NCI-H1930 (cell line): ENCODE data around the gene CALML5.

Experiments
- DNase-seq, 2 experiments: peaks; one replicate each; lab custom pipeline; 2025; lab: John Stamatoyannopoulos, UW

The CALML5 gene

DNA sequence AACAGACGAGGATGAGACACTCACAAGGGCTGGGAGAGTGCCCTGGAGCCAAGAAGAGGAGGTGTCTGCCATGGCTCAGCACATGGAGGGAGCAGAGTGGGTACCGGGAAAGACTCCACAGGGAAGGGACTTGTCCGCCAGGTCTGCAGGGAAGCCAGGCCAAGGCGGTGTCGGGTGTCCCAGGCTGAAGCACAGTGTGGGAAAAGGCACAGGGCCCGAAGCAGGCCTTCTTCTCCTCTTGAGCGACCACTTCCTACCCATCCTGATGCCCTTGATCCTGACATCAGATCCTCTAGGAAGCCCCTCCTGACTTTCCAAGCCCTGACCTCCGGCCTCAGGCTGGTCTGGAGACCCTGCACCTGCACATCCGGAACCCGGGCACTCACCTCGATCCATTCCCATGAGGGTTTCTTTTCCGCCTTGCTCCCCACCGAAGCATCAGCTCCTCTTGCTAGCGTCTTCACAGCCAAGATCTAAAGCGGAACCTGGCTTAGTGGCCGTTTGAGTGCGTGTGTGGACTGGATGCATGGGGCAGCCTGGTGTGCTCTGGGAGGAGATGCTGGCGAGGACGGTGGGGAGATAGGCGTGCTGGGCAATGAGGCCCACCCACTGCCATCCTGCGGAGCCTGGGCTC is 33.8 kb upstream of the CALML5 start:
- DNase-seq, result no peak

DNA sequence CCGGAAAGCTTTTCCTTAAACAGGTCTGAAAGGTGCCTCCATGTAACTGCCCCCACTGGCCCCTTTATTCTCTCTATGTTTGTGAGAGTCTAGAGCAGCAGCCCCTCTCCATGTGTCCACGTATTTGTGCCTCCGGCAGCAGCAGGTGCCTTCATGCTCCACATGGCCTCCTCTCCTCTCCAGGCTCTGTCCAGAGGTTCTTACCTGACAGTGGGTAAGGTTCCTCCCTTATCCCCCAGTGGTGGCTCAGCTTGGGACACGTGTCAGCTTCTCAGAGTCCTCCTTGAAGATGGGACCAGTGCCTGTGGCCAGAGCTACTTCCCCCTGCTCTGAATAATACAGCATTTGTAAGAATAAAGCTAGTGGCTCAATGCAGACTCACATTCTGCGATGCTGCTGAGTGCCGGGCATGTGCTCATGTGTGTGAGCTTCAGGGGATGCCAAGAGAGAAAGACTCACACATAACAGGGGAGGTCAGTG is 33.3 kb upstream of the CALML5 start:
- DNase-seq, result no peak

DNA sequence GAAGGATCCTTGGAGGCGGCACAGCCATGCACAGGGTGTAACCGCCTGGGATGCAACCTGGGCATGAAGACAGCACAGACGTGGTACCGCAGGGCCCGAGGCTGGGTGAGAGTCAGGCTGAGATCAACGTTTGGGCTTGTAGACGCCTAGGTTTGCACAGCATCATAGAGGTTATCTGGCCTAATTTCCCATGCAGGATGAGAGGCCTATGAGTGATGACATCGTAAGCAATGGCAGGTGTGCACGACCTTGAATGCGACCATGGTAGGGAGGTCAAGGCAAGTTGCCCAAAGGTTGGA is 32.9 kb upstream of the CALML5 start:
- DNase-seq, result no peak

DNA sequence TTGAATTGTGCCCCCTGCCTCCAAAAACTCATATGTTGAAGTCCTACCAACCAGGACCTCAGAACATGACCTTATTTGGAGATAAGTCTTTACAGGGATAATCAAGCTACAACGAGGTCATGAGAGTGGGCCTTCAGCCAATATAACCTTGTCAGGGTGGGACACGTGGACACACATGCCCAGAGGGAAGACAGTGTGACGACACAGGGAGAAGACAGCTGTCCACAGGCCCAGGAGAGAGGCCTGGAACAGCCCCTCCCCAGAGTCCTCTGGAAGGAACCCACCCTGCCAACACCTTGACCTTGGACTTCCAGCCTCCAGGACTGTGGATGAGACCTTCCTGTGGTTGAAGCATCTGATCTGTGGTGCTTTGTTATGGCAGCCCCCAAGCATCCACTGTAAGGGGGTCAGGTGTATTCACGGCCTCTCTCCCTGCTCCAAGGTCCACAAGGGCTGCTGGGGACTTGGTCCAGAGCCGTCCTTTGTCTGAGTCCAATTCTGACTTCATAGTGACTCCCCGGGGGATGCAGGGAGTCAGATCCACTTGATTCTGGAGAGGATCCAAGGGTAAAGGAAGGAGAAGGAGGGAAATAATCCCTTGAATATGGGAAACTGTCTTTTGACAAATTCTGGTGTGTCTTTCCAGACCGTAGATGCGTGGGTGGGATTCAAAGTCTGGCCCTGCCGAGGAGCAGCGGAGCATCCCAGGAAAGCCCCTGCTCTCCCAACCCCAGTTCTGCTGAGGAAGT is 32.4 kb upstream of the CALML5 start:
- DNase-seq, result no peak

DNA sequence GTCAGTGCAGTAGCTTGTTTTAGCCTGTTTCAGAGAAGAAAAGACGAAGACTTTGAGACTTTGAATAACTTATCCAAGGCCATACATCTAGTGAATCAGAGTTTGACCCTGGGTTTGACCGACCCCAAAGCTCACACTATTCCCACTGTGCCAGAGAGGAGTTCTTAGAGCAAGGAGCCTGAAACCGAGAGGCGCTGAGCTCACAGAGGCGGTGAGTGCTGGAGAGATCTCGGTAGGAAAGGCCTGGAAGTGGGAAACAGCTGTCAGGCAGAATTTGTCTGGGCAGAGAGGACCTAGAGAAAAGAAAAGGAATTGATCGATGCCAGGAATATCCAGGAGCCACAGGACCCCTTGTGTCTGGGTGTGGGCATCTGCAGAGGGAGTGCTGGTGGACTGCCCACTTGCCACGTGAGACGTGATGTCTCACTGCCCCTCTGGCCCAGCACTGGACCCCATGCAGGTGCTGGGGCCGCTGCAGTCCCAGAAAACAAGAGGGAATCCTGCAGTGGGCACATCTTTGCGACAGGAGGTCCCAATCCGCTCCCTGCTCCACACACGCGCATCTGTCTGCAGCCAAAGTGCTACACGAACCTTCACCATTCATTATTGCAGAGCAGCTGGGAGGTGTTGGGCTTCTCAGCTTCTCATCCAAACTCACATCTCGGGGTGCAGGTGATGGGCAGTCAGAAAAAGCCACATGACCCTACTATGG is 31.6 kb upstream of the CALML5 start:
- no peak for DNase-seq

DNA sequence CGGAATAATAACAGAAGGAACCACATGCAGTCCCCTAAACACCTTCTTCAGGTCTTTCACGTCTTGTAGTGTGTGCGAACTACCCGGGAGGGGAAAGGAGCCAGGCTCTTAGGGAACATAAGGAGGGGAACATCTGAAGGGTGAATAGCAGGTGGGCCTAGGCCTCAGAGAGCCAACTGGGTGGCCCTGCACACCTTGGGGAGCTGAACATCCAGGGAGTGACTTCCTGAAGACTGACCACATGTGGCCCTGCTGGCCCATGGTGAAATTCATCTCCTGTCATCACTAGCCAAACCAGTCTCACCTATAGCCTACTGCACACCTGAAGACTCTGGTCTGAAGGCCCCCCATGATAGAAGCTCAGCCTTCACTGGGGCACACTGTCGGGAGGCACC is 31.0 kb upstream of the CALML5 start:
- DNase-seq, result no peak

DNA sequence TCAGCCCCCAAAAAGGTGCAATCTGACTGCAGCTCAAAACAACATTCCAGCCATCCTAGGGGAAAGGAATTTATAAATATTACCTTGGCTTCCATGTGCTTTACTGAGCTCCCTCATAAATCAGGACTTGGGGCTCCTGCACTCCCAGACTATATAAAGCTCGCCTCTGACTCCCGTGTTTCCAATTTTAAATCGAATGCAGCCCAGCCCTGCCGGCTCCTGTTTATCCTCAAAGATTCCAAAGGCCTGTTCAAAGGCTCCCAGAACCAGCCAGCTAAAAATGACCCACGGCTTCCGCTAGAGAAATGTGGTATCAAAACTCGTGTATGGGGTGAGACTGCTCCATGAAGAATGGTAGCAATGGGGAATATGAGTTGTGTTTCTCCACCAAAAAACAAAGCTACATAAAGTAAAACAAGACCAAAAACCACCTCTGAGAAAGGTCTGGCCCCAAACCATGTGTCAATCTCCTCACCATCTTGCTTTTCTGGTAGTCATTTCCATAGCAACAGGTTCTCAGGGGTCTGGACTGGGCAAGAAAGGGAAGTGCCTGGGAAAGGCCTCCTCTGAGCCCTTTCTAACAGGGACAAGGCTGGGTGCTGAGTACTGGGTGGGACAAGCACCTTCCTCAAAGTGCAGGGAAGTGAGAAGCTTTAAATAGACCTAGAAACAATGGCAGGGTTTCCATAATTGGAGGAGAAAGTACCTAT is 30.5 kb upstream of the CALML5 start:
- DNase-seq, result no peak

DNA sequence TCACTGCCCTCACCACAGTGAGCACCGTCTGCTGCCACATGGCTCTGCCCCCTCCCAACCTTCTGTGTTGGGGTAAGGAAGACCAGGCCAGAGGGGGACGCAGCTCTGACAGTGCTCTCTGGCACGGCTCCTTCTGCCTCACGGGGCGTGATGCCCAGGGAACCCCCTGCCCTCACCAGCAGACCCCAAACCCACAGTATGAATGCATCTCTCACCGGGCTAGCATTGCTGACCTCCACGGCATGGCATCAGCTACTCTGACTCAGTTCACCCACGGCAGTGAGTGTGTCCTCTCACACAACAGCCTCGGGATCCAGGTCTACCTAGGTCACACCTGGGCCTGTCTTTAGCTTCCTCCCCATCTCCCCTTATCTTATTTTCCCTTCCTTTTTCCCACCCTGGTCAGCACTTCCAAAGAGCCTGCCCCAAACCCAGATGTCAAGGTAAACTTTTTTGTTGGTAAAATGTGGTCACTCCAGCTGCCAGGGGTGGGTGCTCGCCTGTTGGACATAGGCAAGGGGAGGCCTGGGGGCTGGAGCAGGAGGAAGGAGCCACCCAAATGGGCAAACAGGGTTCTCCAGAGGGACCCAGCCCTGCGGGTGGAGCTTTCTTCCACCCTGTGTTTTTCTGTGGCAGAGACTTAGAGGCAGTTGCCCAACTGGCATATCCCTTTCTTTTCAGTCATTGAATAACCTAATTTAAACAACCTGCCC is 29.8 kb upstream of the CALML5 start:
- DNase-seq, result no peak

DNA sequence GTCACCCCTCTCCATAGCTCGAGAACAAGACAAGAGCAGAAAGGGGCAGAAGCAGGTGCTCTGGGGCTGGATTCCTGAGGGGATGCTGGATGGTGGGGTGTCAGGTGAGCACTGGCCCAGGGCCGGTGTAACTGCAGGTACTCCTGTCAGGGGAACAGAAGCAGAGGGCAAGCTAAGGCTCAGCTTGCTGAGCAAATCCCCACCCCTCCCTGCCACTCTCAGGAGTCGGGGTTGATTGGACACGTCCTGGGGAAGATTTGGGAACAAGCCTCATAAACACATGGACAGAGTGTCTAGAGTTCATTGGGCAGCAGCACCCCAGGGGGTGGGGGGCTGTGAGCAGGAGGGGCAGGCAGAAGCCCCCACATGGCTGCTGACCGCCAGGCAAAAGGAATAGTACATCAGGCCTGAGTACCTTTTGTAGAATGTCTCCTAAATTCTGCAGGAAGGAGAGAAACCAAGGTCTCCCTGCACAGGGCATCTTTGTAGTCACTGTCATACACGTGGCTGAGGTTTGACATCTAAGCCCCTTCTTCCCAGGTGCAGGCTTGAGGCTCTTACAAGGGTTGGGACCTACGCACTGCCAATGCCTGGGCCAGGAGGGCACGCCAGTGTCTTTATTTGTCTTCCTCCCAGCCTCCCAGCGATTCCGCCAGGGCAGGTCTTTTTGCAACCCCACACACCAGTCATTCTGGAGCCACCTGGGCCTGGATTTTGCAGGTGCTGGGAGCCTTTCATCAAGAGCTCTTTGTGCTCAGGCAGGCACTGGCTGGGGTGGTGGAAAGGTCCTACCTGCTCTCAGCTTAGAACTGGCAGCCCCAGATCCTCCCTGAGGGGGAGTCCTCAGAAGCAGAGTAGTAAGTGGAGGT is 28.2 kb upstream of the CALML5 start:
- DNase-seq, result no peak

DNA sequence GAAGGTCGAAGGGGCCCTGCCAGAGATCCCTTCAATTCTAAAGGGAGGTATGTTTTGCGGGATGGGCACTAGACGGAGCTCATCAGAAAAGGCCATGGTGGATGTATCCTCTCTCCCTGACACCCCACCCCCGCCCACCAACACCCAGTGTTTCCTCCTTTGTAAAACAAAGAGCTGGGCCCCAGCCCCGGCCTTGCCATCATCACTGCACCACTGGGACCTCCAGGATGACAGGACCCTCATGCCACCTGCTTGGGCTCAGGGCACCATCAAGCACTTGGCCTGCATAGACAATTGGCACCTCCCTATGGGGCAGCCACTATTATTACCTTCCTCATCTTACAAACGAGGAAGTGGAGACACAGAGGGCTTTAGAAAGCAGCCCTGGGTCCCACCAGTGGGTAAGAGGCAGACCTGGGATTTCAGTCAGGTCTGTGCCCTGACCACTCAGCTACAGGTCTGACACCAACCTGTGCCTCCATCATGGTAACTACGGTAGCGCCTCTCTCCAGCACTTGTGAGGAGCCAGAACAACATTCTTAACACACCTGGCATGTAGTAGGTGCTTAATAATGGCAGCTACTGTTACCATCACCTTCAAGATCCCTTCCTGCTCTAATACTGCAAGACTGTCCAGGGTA is 27.4 kb upstream of the CALML5 start:
- no peak for DNase-seq

DNA sequence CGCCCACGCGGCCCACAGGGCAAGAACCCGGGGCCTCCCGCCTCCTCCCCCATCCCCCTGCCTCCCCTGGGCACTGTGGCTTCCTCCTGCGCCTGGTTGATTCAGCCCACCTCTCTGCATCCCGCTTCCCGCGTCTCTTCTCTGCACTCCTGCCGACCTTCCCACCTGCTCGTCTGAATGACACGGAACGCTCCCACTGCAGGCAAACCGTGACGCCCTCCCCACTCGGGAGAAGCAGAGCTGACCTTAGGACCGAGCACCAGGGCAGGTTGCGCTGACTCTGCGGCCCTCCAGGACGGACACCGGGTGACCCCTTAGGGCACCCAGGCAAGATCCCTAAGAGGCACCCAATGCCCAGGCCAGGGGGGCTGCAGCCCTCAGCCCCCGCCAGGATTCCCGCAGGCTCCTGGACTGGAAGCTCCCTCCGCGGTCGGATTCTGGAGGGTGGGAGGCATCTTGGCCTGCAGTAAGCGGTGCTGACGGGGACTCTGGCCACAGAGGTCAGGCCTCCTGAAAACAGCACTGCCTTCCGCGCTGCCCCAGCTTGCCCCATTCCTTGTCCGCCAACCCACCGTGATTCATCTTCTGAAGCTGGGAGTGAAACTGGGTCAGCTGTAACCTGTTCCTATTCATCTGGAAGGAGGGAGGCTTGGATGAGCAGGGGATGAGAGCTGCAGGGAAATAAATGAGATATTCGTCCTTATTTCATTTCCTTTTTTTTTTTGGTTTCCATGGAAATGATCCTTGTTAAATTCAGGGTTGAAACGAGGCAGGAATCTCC is 26.4 kb upstream of the CALML5 start:
- DNase-seq, result no peak

DNA sequence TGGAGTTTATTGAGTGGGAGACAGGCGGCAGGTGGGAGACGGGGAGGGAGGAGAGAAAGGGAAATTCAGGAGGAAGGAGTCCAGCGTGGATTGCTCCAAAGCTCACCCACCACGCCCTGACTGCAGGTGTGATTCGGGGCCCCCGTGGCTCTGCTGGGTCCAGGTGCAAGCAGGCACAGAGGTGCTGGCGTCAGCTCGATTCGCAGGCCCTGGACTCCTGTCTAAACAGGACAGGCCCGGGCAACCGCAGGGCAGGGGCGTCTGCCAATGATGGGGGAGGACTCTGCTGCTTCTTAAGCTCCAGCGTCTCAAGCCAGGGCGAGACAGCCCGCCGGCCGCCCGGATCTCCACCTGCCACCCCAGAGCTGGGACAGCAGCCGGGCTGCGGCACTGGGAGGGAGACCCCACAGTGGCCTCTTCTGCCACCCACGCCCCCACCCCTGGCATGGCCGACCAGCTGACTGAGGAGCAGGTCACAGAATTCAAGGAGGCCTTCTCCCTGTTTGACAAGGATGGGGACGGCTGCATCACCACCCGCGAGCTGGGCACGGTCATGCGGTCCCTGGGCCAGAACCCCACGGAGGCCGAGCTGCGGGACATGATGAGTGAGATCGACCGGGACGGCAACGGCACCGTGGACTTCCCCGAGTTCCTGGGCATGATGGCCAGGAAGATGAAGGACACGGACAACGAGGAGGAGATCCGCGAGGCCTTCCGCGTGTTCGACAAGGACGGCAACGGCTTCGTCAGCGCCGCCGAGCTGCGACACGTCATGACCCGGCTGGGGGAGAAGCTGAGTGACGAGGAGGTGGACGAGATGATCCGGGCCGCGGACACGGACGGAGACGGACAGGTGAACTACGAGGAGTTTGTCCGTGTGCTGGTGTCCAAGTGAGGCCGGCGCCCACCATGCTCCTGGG is 25.5 kb upstream of the CALML5 start, which contains the start of gene CALML3:
Gene CALML3 (plus strand): TSS at position 321 of the 920 bp plus-strand sequence. CDS start 125 bp downstream, at position 446.
- DNase-seq, result no peak

DNA sequence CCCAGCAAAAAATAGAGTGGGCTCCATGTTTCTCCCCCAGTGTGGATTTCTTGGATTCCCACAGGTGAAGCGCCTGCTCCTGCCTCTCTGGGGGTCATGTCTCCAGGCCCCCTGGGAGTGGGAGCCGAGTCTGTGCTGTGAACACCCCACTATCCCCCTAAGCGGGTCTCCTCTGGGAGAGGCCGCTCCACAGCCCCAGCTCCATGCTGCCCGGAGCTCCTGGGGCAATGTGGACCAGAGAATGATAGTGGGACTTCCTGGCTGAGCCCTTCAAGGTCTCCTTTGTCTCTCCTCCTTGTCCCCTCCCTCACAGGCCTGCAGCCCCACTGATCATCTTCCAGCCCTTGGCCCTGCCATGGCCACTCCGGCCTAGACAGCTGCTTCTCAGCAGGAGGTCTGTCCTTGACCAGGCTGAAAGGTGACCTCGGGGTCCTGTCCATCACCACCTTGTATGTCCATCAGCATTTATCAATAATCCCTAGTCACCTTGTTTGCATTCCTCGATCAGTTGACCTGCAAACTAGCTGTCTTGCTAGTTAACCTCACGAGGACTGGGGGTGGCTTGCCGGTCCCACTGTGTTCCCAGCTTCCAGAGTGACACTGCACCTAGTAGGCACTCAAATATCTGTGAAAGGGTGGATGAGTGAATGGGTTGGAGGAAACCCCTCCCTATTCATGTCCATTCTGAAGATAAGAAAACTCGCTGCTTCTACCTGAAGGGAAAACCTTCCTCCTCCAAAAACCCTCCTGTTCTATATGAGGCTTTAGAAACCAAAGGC is 24.6 kb upstream of the CALML5 start:
- DNase-seq, result no peak

DNA sequence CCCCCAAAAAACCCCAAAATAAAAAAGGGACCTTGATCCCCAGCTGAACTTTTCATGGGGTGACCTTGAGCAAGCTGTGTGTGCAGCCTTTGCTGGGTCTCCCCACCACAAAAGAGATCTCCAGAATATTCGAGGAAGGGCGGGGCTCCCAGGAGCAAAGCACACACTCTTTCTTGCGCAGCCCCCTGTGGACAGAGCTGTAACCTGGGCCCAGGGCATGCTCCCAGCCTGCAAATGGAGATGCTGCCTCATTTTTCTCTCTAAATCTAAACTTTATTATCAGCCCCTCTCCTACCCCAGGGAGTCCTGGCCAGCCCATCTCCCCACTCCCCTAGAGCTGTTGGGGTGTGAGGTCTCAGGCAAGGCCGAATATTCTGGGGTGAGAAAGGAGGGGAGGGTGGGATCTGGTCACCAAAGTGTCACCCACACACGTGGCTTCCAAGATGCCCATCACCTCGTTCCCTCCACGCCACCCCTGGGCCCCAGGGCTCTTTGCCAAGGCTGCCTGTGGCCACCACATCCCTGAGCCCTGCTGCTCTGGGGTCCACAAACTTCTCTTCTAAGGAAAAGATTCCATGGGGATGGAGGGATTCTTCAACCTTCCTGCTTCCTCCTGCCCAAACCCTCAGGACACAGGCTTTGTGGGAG is 23.7 kb upstream of the CALML5 start:
- DNase-seq, result no peak

DNA sequence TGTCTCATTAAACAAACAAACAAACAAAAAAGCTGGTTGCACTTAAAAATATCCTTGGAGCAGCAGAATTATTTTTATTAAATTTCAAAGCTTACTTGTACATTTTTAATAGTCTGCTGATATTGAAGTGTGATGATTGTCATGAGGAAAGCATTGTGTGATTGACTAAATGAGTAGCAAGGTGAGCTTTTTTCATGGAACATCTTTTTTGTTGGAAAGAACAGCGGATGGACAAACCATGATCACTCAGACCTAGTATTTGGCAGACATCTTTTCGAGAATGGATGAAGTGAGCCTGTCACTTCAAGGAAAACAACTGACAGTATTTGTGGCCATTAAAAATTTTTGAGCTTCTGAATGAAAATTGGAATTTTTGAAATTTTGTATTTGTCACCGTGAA is 19.7 kb upstream of the CALML5 start:
- DNase-seq, result no peak

DNA sequence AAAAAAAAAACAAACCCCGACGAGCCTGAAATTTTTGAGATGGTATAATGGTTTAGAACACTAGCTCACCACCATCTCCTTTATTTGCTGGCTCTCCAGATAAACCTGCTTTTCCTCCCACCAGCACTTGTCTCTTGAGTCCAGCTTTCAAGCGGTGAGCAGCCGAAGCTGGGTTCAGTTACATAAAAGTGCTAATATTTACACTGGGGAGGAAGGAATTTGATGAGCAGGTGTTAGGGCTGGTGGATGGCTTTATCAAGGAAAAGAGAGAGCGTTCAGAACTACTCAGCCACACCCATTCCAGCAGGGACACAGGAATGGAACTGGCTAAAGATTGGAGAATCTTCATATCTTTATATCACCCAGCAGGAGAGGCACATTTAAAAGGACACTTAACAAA is 18.8 kb upstream of the CALML5 start:
- no peak for DNase-seq

DNA sequence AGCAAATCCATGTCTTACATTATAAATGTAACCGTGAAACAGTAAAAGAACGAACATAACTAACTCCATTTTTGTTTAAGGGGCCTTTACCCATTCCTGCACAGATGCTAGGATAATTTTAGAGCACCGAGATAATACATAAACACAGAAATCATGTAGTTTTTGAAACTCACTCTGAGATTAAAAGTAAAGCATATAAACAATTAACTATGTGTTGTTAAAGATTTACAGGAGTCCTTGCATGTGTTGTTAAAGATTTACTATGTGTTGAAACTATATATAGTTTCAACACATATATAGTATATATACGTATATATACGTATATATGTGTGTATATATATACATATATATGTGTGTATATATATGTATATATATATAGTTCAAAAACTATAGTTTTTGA is 18.2 kb upstream of the CALML5 start:
- DNase-seq, result no peak
